GM12878 (cell line): Measurements from ENCODE around the gene RNF150.

Experiments used
- EED ChIP-seq: sonication (generic); IDR thresholded peaks from 2 replicates; pipeline ENCODE4 v1.6.1; 2016; ENCODE audit warnings: antibody characterized with exemption, low read depth
- MYC ChIP-seq: IDR thresholded peaks from 2 replicates; pipeline ENCODE4 v1.6.1; 2011; ENCODE audit warnings: mild to moderate bottlenecking, low read length, moderate library complexity, inconsistent platforms; ENCODE audit not compliant: insufficient read depth, insufficient replicate concordance, insufficient read length, severe bottlenecking

DNA sequence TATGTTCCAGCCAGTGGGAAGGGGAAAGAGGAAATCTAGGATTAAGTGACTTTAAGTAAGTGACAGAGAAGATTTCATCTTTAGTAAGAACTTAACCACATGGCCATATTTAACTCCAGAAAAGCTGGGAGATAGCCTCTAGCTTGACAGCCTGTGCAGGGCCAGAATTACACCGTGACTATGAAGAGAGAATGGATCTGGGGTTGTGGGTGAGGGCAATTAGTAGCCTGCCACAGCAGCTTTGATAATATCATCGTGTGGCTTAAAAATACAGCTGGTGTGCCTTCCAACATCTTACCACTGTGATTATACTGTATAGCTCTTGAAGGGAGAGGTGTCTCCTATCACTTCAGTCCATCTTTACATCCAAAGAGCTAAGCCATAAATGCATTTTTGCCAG lies 319.5 kb downstream of the RNF150 start:
- TF ChIP-seq EED = no peak
- no peak for TF ChIP-seq MYC
